Stimulated activated CD4-positive, alpha-beta T cell treated with anti-CD3 and anti-CD28 coated beads, Interleukin-2, amount 100 ng/mL, for 48 hours (primary cell): ENCODE data around the gene MEGF6.

Experiments
- DNase-seq, 2 donors: peaks; one replicate each; pipeline ENCODE4 v3.0.0-alpha.2; 2020

The MEGF6 gene

DNA sequence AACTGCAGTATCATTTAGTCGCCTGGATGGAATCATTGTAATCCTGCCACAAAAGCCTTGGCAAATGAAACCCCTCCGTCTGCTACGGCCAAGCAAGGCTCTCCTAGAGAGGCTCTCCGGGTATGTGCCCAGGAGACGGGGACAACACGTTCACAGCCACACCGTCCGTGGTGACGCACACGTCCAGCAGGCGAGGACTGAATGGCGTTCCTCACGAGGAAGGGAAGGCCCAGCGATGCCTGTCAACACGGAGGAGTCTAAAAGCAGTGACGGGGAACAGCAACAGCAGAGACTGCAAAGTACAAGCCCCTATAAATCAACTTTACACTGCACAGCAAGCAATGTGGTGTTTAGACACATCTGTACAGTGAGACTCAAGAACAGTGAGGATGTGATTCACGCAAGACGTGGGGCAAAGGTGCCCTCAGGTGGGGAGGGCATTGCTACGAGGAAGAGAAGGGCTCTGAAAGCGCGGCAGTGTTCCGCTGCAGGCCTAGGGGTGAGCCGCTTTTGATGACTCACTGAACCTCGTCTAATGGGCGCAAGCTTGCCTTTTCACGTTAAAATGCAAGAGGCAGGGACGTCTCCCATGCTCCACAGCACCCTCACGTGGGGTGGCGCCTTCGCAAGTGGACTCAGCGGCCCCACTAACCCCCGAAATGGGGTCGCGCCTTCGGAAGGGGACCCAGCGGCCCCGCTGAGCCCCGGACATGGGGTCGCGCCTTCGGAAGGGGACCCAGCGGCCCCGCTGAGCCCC, 31.8 kb upstream of the MEGF6 start:
- DNase-seq = no peak

DNA sequence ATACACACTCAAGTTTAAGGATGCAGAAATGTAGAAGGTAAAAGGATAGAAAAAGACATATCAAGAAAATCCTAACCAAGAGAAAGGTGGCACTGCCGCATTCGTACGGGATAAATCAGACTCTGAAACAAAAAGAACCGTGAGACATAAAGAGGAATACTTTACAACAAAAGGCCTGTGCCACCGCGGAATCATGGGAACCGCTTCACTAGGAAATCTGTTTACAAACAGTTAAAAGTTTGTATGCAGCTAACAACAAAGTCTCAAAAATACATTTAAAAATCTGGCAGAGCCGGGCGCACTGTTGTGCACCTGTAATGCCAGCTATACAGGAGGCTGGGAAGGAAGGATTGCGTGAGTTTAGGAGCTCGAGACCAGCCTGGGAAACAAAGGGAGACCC, 30.5 kb upstream of the MEGF6 start:
- no peak for DNase-seq

DNA sequence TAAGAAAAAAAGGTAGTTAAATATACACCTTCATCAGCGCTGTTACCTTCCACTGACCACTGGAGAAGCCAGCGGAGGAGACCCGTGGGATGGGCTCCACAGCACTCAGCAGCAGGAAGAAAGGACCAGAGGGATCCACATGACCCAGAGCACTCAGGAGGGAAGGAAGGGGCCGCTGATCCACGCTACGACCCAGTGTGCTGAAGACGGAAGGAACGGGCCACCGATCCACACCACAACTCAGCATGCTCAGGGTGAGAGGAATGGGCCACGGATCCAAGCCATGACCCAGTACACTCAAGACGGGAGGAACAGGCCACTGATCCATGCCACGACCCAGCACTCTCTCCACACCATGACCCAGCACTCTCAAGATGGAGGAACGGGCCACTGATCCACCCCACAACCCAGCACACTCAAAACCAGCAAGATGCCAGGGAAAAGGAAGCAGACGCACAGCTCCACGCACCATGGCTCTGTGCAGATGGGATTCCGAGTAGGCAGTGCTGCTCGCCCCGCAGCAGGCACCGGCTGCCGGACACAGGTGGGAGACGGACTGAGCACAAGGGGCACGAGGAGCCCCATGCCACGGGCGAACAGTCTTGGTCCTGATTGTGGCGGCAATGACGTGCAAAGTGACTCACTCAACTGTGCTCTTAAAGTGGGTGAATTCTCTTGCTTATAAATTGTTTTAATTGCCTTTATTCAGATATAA, 29.9 kb upstream of the MEGF6 start:
- DNase-seq = no peak

DNA sequence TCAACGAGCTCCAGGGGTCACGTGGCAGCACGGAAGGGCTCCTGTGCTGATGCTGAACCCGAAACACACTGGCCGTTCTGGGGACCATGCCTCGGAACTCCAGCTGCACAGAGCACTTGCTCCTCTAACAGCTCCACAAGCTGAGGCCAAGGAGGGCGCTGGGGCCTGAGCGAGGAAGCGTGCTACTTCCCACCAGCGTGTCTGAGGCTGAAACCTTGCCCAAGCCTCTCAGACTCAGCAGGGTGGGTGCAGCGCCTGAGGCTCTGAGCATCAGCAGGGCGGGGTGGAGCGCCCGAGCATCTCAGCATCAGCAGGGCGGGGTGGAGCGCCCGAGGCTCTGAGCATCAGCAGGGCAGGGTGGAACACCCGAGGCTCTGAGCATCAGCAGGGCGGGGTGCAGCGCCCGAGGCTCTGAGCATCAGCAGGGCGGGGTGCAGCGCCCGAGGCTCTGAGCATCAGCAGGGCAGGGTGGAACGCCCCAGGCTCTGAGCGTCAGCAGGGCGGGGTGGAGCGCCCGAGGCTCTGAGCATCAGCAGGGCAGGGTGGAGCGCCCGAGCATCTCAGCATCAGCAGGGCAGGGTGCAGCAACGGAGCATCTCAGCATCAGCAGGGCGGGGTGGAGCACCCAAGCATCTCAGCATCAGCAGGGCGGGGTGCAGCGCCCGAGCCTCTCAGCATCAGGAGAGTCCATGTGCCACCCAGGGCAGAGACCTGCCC, 29.0 kb upstream of the MEGF6 start:
- DNase-seq = no peak

DNA sequence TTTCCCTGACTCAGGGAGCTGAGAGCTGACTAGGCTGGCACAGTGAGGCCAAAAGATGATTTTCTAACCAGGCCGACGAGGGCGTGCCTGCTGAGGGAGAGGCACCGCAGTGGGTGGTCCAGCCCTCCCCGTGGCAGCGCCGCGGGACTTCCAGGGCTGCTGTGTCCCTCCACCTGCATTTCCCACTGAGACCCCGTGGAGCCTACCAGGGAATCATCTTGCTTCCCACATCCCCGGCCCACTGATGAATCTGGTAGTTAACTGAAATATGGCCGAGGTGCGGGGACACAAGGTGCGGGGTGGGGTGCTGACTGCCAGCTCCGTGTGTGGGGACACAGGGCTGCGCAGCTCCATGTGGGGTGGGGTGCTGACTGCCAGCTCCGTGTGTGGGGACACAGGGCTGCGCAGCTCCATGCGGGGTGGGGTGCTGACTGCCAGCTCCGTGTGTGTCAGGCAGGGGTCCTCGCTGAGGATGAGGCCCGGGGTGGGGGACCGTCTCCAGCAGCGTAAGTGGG, 28.1 kb upstream of the MEGF6 start:
- DNase-seq = no peak

DNA sequence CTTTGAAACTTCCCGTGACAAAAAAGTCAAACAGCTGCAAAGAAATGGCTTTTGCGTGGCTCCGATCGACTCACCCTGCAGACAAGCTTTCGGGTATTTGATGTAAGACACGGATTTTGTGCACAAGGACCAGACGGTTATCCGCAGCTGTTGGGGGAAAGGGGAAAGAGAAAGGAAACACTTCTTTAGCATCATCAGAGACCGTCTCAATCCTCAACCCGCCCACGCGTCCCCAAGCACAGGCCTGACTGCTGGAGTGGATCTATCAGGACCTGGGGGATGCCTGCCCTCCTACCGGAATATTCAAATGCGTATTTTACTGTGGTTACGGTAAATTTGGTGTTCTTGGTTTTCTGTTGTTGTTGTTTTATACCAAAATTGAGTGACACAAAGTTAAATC, 27.4 kb upstream of the MEGF6 start:
- no peak for DNase-seq

DNA sequence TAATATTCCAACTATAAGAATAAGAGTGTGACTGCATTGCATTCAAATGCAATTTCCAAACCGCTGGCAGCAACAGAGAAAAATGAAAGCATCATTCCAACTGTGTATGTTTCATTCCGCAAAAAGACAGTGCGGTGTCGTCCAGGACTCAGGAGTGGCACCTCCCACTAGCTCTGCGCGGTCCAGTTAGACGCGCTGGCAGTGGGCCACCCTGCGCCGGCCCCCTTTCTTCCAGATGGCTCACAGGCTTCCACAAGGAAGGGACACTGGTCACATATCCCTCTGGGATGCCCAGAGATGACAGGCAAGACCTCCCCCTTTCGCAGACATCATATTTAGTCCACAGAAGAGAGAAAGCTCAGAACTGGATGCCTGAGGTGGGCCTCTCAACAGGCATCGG, 26.7 kb upstream of the MEGF6 start:
- DNase-seq = no peak

DNA sequence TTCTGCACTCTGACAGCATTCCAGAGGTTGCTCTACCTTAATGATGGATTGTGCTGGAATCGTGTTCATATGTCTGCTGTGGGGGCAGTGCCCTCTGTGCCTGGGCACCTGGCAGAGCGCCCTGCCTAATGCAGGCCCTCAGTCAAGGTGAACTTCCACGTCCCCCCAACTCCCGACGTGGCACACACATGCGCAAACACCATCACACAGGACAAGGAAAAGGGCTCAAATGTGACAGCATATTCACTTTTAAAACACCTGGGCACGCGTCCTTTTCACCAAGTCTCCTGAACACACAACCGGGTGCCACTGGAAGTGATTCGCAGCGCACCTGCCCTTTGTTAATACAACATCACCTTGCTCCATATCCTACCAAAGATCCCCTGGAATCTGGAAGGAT, 25.2 kb upstream of the MEGF6 start:
- DNase-seq = no peak

DNA sequence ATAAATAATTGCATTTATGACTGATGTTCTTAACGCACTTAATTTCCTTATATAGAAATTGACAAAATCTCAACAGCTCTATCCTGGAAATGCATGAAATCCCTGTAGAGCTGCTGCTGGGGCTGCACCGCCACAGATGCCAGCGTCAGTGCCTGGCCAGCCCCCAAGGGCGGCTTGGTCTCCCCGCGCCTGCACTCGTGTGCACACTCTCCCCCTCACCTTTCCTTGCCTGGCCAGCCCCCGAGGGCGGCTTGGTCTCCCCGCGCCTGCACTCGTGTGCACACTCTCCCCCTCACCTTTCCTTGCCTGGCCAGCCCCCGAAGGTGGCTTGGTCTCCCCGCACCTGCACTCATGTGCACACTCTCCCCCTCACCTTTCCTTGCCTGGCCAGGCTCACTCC, 24.8 kb upstream of the MEGF6 start:
- no peak for DNase-seq

DNA sequence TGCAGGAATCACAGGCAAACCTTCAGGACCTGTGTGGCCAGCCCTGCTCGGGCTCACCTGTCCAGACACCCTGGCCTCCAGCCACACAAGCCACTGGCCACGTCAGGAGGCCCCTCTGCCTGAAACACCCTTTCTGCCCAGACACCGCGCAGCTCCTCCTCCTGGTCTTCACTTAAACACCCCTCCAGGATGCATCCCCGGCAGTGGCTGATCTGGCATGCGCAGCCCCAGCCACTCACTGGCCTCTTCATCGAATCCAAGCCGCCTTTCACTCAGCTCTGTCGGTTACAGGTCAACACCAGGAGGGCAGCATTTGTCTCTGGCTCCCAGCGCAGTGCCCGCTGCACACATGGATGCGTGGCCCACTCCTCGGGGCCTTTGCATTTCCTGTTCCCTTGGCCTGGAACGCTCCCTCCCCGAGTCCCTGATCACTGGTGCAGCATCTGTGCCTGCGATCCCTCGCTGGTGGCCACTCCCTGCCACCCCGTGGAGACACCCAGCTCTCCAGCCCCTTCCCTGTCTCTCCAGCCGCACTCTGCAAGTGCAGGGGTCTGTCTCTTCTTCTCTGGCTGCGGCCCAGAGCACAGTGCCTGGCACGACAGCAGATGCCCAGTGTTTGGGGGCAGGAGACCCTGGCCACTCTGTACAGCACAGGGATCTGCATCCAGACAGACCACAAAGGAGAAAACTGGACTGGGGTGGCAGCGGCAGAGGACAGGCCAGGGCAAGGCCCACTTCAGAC, 22.9 kb upstream of the MEGF6 start:
- no peak for DNase-seq

DNA sequence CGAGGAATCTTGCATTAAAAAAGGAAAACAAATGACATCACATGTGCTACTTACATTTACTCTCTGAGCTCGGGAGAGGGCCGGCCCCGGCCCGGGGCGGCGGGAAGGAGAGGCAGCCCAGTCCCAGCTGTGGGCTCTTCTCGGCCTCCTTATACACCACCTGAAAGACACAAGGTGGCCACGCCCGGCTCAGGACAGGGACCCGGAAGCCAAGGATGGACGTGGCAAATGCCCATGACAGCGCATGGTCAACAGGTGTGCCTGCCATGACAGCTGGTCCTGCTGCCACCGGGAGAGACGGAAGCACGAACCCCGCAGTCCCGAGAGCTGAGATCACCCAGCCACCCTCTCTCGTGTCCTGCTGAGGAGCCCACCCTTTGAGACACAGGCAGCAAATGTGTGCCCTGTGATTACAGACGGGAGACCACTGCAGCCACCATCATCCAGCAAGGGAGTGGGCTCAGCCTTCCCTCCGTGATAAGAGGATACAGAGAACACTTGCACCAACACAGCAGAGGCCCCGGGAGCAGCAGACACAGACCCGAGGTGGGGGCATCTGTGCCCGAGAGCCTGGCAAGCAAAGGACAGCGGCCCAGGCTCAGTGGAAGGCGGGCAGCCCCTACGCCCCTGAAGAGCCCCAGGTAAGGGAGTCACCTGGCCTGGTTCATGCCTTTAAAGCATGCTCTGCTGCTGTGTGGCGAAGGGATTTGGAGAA, 22.2 kb upstream of the MEGF6 start:
- no peak for DNase-seq

DNA sequence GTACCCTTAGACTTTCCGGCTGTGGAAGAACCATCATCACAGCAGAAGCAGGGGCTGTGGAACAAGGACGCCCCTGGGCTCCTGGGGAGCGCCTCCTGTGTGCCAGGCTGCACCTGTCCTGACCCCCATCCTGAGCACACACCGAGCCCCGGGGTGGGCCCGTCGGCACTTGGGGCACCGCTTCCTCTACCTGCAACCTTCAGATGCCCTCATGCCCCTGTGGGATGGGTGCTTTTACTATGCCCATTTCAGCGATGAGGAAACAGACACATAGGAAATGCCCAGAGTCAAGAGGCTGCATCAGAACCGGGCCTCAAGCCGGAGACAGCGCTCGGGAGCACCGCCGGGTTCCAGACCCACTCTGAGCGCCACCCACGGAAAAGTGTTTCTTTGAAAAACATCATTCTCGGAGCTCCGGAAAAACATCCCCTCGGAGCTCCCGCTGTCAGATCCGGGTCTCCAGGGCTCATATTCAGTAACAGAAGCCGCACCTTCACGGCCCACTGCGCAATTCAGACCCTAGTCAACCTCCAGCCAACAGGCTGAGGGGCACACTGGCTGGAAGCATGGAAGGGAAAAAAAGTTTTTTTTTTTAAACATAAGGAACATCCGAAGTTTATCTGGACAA, 21.5 kb upstream of the MEGF6 start:
- DNase-seq = no peak

DNA sequence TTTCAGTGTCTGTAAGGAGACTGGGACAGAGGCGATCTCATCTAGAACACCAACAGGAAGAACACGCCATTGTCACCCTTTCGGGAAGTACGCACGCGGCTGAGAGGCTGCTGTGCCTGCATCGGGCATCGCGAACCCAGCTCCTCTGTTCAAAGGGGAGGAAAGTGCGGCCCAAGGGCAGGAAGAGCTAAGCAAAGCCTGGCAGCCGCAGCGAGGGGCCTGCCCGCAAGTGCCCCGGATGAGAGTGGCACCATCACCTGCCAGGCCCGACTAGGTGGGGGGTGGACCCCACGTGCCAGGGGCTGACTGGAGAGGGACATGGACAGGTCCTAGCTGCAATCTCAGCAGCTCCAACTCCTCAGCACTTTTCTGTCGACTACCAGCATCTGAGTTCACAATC, 21.0 kb upstream of the MEGF6 start:
- DNase-seq = no peak

DNA sequence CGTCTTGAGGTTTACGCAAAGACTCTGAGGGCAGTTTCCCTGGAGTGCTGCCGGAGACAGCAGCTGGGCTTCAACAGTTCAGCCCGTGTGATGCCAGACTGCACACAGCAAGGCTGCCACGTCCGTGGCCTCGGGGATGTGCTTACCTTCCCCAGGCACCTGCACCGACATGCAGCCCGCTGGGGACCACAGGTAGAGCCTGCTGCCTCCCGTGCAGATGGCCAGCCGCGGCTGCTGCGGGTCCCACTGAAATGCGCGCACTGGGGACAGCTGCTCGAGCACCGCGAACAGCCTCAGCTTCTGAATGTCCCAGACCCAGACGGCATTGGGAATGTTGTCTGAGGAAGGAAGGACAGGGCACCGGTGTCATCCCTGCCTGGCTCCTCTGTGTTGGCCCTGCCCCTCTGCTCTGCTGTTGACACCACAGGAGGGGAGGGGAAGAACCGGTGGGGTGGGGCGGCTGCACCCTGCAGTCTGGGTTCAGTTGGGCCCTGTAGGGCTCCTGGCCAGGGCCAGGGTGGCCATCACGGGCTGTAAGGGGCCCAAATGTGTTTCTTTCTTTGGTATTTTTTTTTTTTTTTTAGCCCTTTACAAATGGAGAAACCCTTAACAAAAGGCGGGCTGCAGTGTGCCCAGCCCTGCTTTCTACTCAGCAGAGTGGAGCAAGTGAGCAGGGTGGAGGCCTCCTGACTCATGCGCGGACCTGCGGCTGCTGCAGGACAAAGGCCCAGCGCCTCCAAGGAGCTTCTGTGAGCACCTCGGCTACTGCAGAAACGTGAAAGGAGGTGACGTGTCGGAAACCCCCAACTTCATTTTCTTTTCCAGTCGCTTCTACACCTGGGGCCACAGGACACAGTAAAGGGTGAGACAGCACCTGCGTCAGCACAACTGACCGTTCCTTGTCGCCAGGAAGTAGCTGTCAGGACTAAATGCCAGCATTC, 20.3 kb upstream of the MEGF6 start:
- no peak for DNase-seq

DNA sequence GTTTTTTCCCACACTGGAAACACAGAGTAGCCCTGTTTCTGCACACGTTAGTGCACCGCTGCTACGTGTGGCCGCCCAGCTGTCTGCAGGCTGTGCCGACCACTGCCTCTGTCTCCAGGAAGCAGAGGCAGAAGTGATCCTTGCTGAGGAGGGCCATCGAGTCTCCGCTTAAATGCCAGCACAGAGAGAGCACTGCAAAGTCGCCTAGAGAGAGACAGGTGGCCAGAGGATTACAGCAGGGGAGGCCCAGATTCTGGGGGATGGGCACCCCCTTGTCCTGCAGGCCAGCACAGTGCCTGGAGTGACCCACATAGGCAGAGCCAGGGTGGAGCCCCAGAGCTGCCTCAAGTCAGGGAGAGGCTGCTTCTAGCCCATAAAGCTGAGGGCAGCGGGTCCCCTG, 19.6 kb upstream of the MEGF6 start:
- no peak for DNase-seq

DNA sequence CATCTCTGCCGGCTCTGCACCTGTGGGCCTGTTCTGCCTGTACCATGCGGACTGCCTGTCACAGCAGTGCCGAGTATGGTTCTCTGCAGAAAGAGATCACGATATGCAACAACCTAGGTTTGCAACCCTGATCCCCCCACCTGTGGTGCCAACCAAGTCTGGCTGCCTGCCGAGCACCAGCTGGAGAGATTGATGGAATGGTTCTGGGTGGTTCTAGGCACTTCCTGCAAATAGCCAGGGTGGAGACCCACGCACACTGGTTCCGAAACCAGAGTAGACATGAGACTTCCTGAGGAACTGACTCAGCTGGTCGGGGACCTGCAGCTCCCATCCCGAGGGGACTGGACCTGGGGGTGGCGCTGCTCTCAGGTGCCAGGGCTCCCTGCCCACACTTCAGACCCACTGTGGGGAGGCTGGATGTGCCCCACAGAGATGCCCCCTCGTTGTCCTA, 18.9 kb upstream of the MEGF6 start:
- DNase-seq = no peak

DNA sequence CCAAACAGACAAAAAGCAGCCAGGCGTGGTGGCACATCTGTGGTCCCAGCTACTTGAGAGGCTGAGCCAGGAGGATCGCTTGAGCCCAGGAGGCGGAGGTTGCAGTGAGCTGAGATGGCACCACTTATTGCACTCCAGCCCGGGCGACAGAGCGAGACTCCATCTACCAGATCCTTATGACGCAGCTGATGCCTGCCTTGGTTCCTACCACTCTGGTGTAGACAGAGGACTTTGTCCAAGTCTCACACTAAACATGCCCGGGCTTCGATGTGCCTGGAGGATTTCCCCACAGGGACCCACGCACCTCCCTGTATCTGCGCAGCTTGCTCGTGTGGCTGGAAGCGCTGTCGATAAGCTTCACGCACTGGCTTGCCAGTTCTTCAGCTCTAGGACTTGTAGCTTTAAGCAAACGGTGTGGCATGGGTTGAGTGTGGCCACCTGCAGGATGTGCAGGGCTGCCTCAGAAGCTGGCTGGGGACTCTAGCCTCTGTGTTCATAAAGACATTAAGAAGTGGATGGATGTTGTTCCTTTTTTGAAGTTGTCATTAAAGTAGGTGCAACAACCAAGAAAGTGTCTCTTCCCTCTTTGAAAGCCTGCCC, 18.4 kb upstream of the MEGF6 start:
- no peak for DNase-seq

DNA sequence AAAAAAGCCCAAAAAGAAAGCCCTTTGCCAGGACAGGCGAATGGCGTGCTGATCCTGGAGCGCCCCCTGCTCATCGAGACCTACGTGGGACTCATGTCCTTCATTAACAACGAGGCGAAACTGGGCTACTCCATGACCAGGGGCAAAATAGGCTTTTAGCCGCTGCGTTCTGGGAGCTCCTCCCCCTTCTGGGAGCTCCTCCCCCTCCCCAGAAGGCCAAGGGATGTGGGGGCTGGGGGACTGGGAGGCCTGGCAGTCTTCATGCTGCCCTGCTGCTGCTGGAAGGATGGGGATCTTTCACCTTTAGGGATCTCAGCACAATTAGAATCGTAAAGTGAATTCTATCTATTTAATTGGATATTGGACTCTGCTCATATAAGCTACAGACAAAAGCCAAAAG, 17.1 kb upstream of the MEGF6 start:
- no peak for DNase-seq

DNA sequence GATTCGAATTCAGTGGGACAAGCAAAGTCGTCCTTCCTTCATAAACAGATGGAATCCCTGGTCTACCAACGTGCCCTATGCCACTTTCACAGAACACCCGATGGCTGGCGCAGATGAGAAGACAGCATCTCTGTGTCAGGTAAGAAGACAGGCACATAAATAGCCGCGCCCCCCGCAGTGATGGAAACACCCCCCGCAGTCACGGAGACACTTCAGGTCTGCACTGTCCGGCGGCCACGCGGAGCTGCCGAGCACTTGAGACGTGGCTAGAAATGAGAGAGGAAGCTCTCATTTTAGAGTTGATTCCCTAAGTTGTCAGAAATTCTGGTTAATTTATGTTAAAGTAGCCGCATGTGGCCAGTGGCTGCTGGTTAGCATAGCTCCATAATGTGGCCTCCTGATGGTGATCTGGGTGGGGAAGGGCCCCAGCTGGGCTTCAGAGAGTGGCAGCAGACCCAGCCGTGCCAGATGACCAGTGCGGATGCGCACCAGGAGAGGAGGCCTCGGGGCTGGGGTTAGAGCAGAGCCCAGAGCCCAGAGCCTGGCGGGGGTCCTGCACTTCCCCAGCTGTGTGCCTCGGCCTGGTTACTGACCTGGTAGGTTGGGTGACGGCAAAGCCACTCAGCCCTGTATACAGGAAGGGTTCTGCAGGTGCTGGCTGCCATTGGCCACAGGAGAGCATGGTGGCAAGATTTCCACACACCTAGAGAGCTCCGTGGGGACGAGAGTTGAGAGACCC, 16.4 kb upstream of the MEGF6 start:
- no peak for DNase-seq

DNA sequence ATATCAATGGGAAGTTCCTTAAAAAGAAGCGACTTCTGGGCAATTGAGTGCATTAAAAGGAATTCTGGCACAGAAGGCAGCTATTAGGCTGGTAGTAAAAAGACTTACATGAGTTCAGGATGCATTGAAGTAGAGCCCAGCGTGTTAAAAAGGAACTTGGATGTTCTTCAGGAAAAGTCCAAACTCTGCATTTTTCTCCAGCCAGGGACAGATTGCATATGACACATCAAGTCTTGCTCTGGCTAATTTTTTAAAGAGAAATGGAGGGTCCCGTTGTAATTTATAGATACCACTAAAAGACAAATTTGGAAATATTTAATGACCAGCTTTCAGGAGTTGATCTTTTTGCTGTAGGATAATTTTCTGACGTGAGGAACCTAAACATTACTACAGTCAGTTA, 14.7 kb upstream of the MEGF6 start:
- no peak for DNase-seq
